HCT116 (cell line): ENCODE measurements around the gene MOV10L1. TPM values are rescaled to one million over a fixed set of nuclear protein-coding genes. Genes with fewer than 3 reads are reported as not detected.

Experiments used
- ATAC-seq: fragments of 200-7000 bp; cut with Tn5 transposase; 2 replicates; pipeline ENCODE4 v1.9.1; 2020; ENCODE audit warnings: mild to moderate bottlenecking, moderate library complexity
- BruUV-seq: library from RNA; stranded (reverse); fragments of 400-500 nt; replicated peaks from 2 replicates; lab custom pipeline; 2021; lab: Mats Ljungman, UMichigan
- CTCF ChIA-PET: fragments of 300-600 bp; sonication (Branson Sonifier 250); formaldehyde crosslinking; loops from one replicate; lab custom pipeline; 2021; ENCODE audit warnings: antibody characterized with exemption; lab: Charles Lee
- POLR2A ChIA-PET: fragments of 300-600, 350-600 bp; sonication (Branson Sonifier 250); formaldehyde crosslinking; loops from one replicate; lab custom pipeline; 2021; ENCODE audit warnings: antibody characterized with exemption; lab: Charles Lee
- RAD21 ChIA-PET, 2 experiments: fragments of 300-600 bp; sonication (Branson Sonifier 250); formaldehyde crosslinking; loops; one replicate each; lab custom pipeline; 2023; ENCODE audit warnings: low total read pairs in 2 of 2; ENCODE audit not compliant: uncharacterized antibody in 2 of 2, unreplicated experiment in 2 of 2, low non-redundant PET in 1 of 2; lab: Charles Lee
- DNase-seq: peaks from one replicate; pipeline ENCODE4 v3.0.0-alpha.2; 2010; ENCODE audit warnings: low read depth, low spot score
- H2AFZ ChIP-seq: fragments of 200-600 bp; shearing (Covaris generic), sonication (generic); 2 replicates; pipeline ENCODE4 v1.6.1; 2017; ENCODE audit warnings: low read depth, mixed run types, mixed read lengths, antibody characterized with exemption, low read length; ENCODE audit not compliant: poor library complexity, severe bottlenecking
- H3K27ac ChIP-seq: 2 replicates; pipeline ENCODE4 v1.5.1; 2012; ENCODE audit warnings: low read depth, low read length
- H3K27me3 ChIP-seq: fragments of 200-600 bp; sonication (generic); 2 replicates; pipeline ENCODE4 v1.6.1; 2016; ENCODE audit warnings: mixed run types, low read length, mixed read lengths; ENCODE audit not compliant: insufficient read depth
- H3K36me3 ChIP-seq, 2 experiments: fragments of 200-500 bp in 1 of 2; fragments of 200-600 bp in 1 of 2; sonication (Bioruptor generic) in 1 of 2; sonication (generic) in 1 of 2; 2 replicates each; pipeline versions ENCODE4 v1.5.1 to v1.6.1; 2014 to 2016; ENCODE audit warnings: low read length in 2 of 2, inconsistent platforms in 1 of 2, mixed read lengths in 1 of 2, mixed run types in 1 of 2; ENCODE audit not compliant: insufficient read depth in 2 of 2, control insufficient read depth in 1 of 2
- H3K4me1 ChIP-seq, 2 experiments: fragments of 200-600 bp in 1 of 2; sonication (generic) in 1 of 2; 2 replicates each; pipeline versions ENCODE4 v1.5.1 to v1.6.1; 2012 to 2017; ENCODE audit warnings: low read length in 2 of 2, inconsistent platforms in 1 of 2, mild to moderate bottlenecking in 1 of 2, mixed read lengths in 1 of 2, mixed run types in 1 of 2, moderate library complexity in 1 of 2; ENCODE audit not compliant: insufficient read depth in 2 of 2, control insufficient read depth in 1 of 2
- H3K4me2 ChIP-seq: fragments of 200-600 bp; sonication (generic); 2 replicates; pipeline ENCODE4 v1.6.1; 2017; ENCODE audit warnings: mixed run types, low read length, mixed read lengths
- H3K4me3 ChIP-seq, 2 experiments: fragments of 200-600 bp in 1 of 2; sonication (generic) in 1 of 2; replicated peaks in 1 of 2; 2 replicates each; pipeline ENCODE4 v1.5.1; 2011 to 2016; ENCODE audit warnings: low read length in 2 of 2, control low read depth in 1 of 2, low read depth in 1 of 2, mild to moderate bottlenecking in 1 of 2, mixed read lengths in 1 of 2, mixed run types in 1 of 2
- H3K79me2 ChIP-seq: fragments of 200-600 bp; sonication (generic); 2 replicates; pipeline ENCODE4 v1.6.1; 2017; ENCODE audit warnings: mild to moderate bottlenecking, mixed run types, low read length, moderate library complexity, mixed read lengths; ENCODE audit not compliant: insufficient read depth
- H3K9ac ChIP-seq: fragments of 200-600 bp; sonication (generic); 2 replicates; pipeline ENCODE4 v1.6.1; 2016; ENCODE audit warnings: low read length, mixed read lengths
- H3K9me2 ChIP-seq: fragments of 200-600 bp; sonication (generic), shearing (Covaris generic); 2 replicates; pipeline ENCODE4 v1.6.1; 2017; ENCODE audit warnings: mixed run types, mild to moderate bottlenecking, moderate library complexity; ENCODE audit not compliant: insufficient read depth
- H3K9me3 ChIP-seq, 2 experiments: fragments of 200-500 bp in 1 of 2; fragments of 200-600 bp in 1 of 2; sonication (Bioruptor generic) in 1 of 2; sonication (generic) in 1 of 2; 2 replicates each; pipeline ENCODE4 v1.6.1; 2014 to 2017; ENCODE audit warnings: low read length in 2 of 2, mixed read lengths in 2 of 2, inconsistent platforms in 1 of 2, low read depth in 1 of 2, mild to moderate bottlenecking in 1 of 2, mixed run types in 1 of 2, moderate library complexity in 1 of 2; ENCODE audit not compliant: control insufficient read depth in 1 of 2, insufficient read depth in 1 of 2
- H4K20me1 ChIP-seq: fragments of 200-600 bp; sonication (generic), shearing (Covaris generic); 2 replicates; pipeline ENCODE4 v1.6.1; 2017; ENCODE audit warnings: mixed run types, mild to moderate bottlenecking, moderate library complexity; ENCODE audit not compliant: insufficient read depth
- CBX3 ChIP-seq: IDR thresholded peaks from 2 replicates; pipeline ENCODE4 v1.6.1; 2012; ENCODE audit warnings: low read depth
- ELF1 ChIP-seq: IDR thresholded peaks from 2 replicates; pipeline ENCODE4 v1.6.1; 2012; ENCODE audit warnings: low read depth, borderline replicate concordance
- POLR2A ChIP-seq: IDR thresholded peaks from 2 replicates; pipeline ENCODE4 v1.7.0; 2011; ENCODE audit warnings: borderline replicate concordance; ENCODE audit not compliant: insufficient read depth, insufficient read length; ENCODE audit errors: extremely low read depth
- POLR2AphosphoS5 ChIP-seq: IDR thresholded peaks from 2 replicates; pipeline ENCODE4 v1.6.1; 2011; ENCODE audit warnings: mild to moderate bottlenecking, low read depth, low read length, moderate library complexity
- SP1 ChIP-seq: IDR thresholded peaks from 2 replicates; pipeline ENCODE4 v1.6.1; 2012; ENCODE audit warnings: low read depth
- YY1 ChIP-seq: IDR thresholded peaks from 2 replicates; pipeline ENCODE4 v1.6.1; 2011; ENCODE audit warnings: low read length, low read depth, moderate library complexity, mild to moderate bottlenecking; ENCODE audit not compliant: insufficient replicate concordance; ENCODE audit errors: extremely low read depth
- ZNF274 ChIP-seq: fragments of 200-500 bp; sonication (Bioruptor generic); IDR thresholded peaks from 2 replicates; pipeline ENCODE4 v1.6.1; 2014; ENCODE audit warnings: mild to moderate bottlenecking, low read depth, low read length, inconsistent platforms
- intact Hi-C: fragments of 100-400 bp; cut with micrococcal nuclease; formaldehyde crosslinking; loops from 2 replicates; pipeline ENCODE4 v1.10.0; 2022
- total RNA-seq: library from RNA; stranded (reverse); gene quantifications from one replicate; pipeline ENCODE4 v1.2.1, GENCODE V29; 2021; ENCODE audit not compliant: unreplicated experiment
- TF ChIP-seq, protein P1 (sequence below): IDR thresholded peaks from 2 replicates; pipeline ENCODE4 v1.6.1; 2011; ENCODE audit warnings: mild to moderate bottlenecking, low read length, moderate library complexity; ENCODE audit not compliant: insufficient replicate concordance; ENCODE audit errors: extremely low read depth
- TF ChIP-seq, protein P2 (sequence below), 3 experiments: fragments of 200-600 bp in 1 of 3; sonication (generic) in 1 of 3; IDR thresholded peaks in 2 of 3; conservative IDR thresholded peaks in 1 of 3; 2 replicates each; pipeline ENCODE4 v1.5.1; 2012 to 2017; ENCODE audit warnings: low read depth in 2 of 3, low read length in 2 of 3, antibody characterized with exemption in 1 of 3, borderline replicate concordance in 1 of 3, control low read depth in 1 of 3, mild to moderate bottlenecking in 1 of 3, mixed read lengths in 1 of 3, mixed run types in 1 of 3, moderate library complexity in 1 of 3; ENCODE audit not compliant: insufficient read depth in 1 of 3

MOV10L1 gene
- total RNA-seq, 1 experiment from 2014 or later, result not detected

DNA sequence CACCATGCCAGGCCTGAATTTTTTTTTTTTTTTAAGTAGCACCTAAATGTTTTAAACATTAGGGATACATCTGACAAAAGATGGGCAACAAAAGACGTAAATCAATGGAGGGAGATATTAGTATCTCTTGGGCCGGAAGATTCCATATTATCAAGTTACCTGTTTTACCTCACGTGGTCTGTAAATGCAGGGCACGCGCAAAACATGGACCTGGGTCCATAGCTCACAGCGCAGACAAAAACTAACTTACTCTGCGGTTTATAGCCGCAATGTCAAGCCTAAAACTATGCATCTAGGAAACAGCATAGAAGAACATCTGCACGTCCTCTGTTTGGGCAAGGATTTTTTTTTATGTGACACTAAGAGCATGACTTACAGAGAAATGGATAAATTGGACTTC, 49.2 kb downstream of the MOV10L1 start:
- ChIA-PET POLR2A (no interaction called here), RAD21 (no interaction called here), CTCF (no interaction called here)
- Histone ChIP-seq H3K27me3 (no peaks in the 10 kb centered on the region), H3K4me2 (no peak overlapping the region), H3K27ac (no peak overlapping the region), H4K20me1 (no peaks in the 10 kb centered on the region), H3K79me2 (no peaks in the 10 kb centered on the region), H3K9me2 (no peaks in the 10 kb centered on the region), H3K9me3 (no peaks in the 10 kb centered on the region), H3K36me3 (no peaks in the 10 kb centered on the region), H3K4me1 (no peaks in the 10 kb centered on the region), H3K9ac (no peak overlapping the region), H3K4me3 (no peak overlapping the region), H2AFZ (no peak overlapping the region)
- ATAC-seq, result no peak
- BruUV-seq, result no TSS peak
- intact Hi-C loops, result no loop called here
- TF ChIP-seq POLR2AphosphoS5 (no peak), CBX3 (no peak), SP1 (no peak), ELF1 (no peak), POLR2A (no peak), ZNF274 (no peak), YY1 (no peak)
- TF ChIP-seq, protein P1, sequence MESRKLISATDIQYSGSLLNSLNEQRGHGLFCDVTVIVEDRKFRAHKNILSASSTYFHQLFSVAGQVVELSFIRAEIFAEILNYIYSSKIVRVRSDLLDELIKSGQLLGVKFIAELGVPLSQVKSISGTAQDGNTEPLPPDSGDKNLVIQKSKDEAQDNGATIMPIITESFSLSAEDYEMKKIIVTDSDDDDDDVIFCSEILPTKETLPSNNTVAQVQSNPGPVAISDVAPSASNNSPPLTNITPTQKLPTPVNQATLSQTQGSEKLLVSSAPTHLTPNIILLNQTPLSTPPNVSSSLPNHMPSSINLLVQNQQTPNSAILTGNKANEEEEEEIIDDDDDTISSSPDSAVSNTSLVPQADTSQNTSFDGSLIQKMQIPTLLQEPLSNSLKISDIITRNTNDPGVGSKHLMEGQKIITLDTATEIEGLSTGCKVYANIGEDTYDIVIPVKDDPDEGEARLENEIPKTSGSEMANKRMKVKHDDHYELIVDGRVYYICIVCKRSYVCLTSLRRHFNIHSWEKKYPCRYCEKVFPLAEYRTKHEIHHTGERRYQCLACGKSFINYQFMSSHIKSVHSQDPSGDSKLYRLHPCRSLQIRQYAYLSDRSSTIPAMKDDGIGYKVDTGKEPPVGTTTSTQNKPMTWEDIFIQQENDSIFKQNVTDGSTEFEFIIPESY, result no peak
- TF ChIP-seq, protein P2, sequence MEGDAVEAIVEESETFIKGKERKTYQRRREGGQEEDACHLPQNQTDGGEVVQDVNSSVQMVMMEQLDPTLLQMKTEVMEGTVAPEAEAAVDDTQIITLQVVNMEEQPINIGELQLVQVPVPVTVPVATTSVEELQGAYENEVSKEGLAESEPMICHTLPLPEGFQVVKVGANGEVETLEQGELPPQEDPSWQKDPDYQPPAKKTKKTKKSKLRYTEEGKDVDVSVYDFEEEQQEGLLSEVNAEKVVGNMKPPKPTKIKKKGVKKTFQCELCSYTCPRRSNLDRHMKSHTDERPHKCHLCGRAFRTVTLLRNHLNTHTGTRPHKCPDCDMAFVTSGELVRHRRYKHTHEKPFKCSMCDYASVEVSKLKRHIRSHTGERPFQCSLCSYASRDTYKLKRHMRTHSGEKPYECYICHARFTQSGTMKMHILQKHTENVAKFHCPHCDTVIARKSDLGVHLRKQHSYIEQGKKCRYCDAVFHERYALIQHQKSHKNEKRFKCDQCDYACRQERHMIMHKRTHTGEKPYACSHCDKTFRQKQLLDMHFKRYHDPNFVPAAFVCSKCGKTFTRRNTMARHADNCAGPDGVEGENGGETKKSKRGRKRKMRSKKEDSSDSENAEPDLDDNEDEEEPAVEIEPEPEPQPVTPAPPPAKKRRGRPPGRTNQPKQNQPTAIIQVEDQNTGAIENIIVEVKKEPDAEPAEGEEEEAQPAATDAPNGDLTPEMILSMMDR (IDR thresholded peaks at IDR 0.05 in 2 of 3, conservative IDR thresholded peaks at IDR 0.05 in 1 of 3; ENCODE audit: borderline replicate concordance in 1 of 3, insufficient read depth in 1 of 3, low read depth in 2 of 3, low read length in 2 of 3), result no peak
- DNase-seq, result no peak
